ENCODE data around the gene AGAP3. TPM values are rescaled to one million over a fixed set of nuclear protein-coding genes. Genes with fewer than 3 reads are reported as not detected.
A peak's percentile ranks its signal among the peaks of the same experiment; 100 is the strongest.

Gene AGAP3
- total RNA-seq, 1 donor from 2014 or later, result 206 TPM

- Mint-ChIP-seq H3K36me3 (ENCODE audit: low read depth, unreplicated experiment) (peaks cover 16% of the 10 kb centered on the region), H3K9me3 (ENCODE audit: unreplicated experiment) (no peaks in the 10 kb centered on the region), H3K27me3 (ENCODE audit: unreplicated experiment) (peaks cover 23% of the 10 kb centered on the region), H3K27ac (ENCODE audit: unreplicated experiment) (peak overlapping the region; percentile 32), H3K4me1 (ENCODE audit: unreplicated experiment) (peaks cover 56% of the 10 kb centered on the region), H3K4me3 (ENCODE audit: unreplicated experiment) (peak overlapping the region; percentile 83)
- TF ChIP-seq CTCF (IDR thresholded peaks at IDR 0.05; ENCODE audit: unreplicated experiment), result no peak
- no peak for DNase-seq (ENCODE audit: low spot score)
Measured at GRCh38 chr7:151091003-151091402, 4.7 kb downstream of the AGAP3 start.

GRCh38 chr7:151091431-151091830 is 5.2 kb downstream of the AGAP3 start:
- H3K36me3 Mint-ChIP-seq (ENCODE audit: low read depth, unreplicated experiment), result peaks cover 16% of the 10 kb centered on the region
- peaks cover 23% of the 10 kb centered on the region for H3K27me3 Mint-ChIP-seq (ENCODE audit: unreplicated experiment)
- DNase-seq (ENCODE audit: low spot score), result peak; percentile 71
- H3K27ac Mint-ChIP-seq (ENCODE audit: unreplicated experiment), result peak overlapping the region; percentile 32
- peak; percentile 54 for TF ChIP-seq CTCF (IDR thresholded peaks at IDR 0.05; ENCODE audit: unreplicated experiment)
- H3K9me3 Mint-ChIP-seq (ENCODE audit: unreplicated experiment), result no peaks in the 10 kb centered on the region
- H3K4me1 Mint-ChIP-seq (ENCODE audit: unreplicated experiment), result peaks cover 56% of the 10 kb centered on the region
- peak overlapping the region; percentile 83 for H3K4me3 Mint-ChIP-seq (ENCODE audit: unreplicated experiment)

GRCh38 chr7:151091988-151092387 is 5.7 kb downstream of the AGAP3 start:
- no peak for TF ChIP-seq CTCF (IDR thresholded peaks at IDR 0.05; ENCODE audit: unreplicated experiment)
- Mint-ChIP-seq H3K36me3 (ENCODE audit: low read depth, unreplicated experiment) (peaks cover 16% of the 10 kb centered on the region), H3K9me3 (ENCODE audit: unreplicated experiment) (no peaks in the 10 kb centered on the region), H3K4me3 (ENCODE audit: unreplicated experiment) (peak overlapping the region; percentile 83), H3K27me3 (ENCODE audit: unreplicated experiment) (peaks cover 23% of the 10 kb centered on the region), H3K27ac (ENCODE audit: unreplicated experiment) (no peak overlapping the region), H3K4me1 (ENCODE audit: unreplicated experiment) (peaks cover 56% of the 10 kb centered on the region)
- DNase-seq (ENCODE audit: low spot score), result no peak

GRCh38 chr7:151093748-151094147 is 7.5 kb downstream of the AGAP3 start:
- H3K4me1 Mint-ChIP-seq (ENCODE audit: unreplicated experiment), result peaks cover 57% of the 10 kb centered on the region
- H3K27ac Mint-ChIP-seq (ENCODE audit: unreplicated experiment), result no peak overlapping the region
- no peak for DNase-seq (ENCODE audit: low spot score)
- TF ChIP-seq CTCF (IDR thresholded peaks at IDR 0.05; ENCODE audit: unreplicated experiment), result no peak
- H3K27me3 Mint-ChIP-seq (ENCODE audit: unreplicated experiment), result peaks cover 25% of the 10 kb centered on the region
- H3K36me3 Mint-ChIP-seq (ENCODE audit: low read depth, unreplicated experiment), result peaks cover 18% of the 10 kb centered on the region
- no peaks in the 10 kb centered on the region for H3K9me3 Mint-ChIP-seq (ENCODE audit: unreplicated experiment)
- H3K4me3 Mint-ChIP-seq (ENCODE audit: unreplicated experiment), result no peak overlapping the region

- H3K36me3 Mint-ChIP-seq (ENCODE audit: low read depth, unreplicated experiment), result peaks cover 15% of the 10 kb centered on the region
- peak overlapping the region; percentile 51 for H3K4me3 Mint-ChIP-seq (ENCODE audit: unreplicated experiment)
- no peak overlapping the region for H3K27ac Mint-ChIP-seq (ENCODE audit: unreplicated experiment)
- no peak for DNase-seq (ENCODE audit: low spot score)
- H3K4me1 Mint-ChIP-seq (ENCODE audit: unreplicated experiment), result peaks cover 53% of the 10 kb centered on the region
- TF ChIP-seq CTCF (IDR thresholded peaks at IDR 0.05; ENCODE audit: unreplicated experiment), result no peak
- H3K9me3 Mint-ChIP-seq (ENCODE audit: unreplicated experiment), result no peaks in the 10 kb centered on the region
- peaks cover 16% of the 10 kb centered on the region for H3K27me3 Mint-ChIP-seq (ENCODE audit: unreplicated experiment)
Measured at GRCh38 chr7:151094675-151095074, 8.4 kb downstream of the AGAP3 start.
